Activated CD4-positive, alpha-beta T cell treated with anti-CD3 and anti-CD28 coated beads, Interleukin-2, amount 10 ng/mL, durations not matched to agents 24 days and 14 days (primary cell): ENCODE results near the gene PIP5K1B. TPM values are rescaled to one million over a fixed set of nuclear protein-coding genes. Genes with fewer than 3 reads are reported as not detected.

ENCODE experiments used
- DNase-seq: peaks from one replicate; pipeline ENCODE4 v3.0.0; 2022
- H3K27ac Mint-ChIP-seq: one replicate; pipeline ENCODE4 v1.8.0; 2022; ENCODE audit warnings: mild to moderate bottlenecking, mixed read lengths
- H3K27me3 Mint-ChIP-seq: one replicate; pipeline ENCODE4 v1.8.0; 2022; ENCODE audit warnings: mixed read lengths
- H3K36me3 Mint-ChIP-seq: one replicate; pipeline ENCODE4 v1.8.0; 2022; ENCODE audit warnings: low read depth, mild to moderate bottlenecking, mixed read lengths
- H3K4me1 Mint-ChIP-seq: one replicate; pipeline ENCODE4 v1.8.0; 2021; ENCODE audit warnings: mixed read lengths
- H3K4me3 Mint-ChIP-seq: one replicate; pipeline ENCODE4 v1.8.0; 2022; ENCODE audit warnings: mild to moderate bottlenecking, moderate library complexity, mixed read lengths
- H3K9me3 Mint-ChIP-seq: one replicate; pipeline ENCODE4 v1.8.0; 2021; ENCODE audit warnings: mixed read lengths
- intact Hi-C: fragments of 100-400 bp; cut with micrococcal nuclease; formaldehyde crosslinking; loops from one replicate; pipeline ENCODE4 v1.15.1; 2023
- total RNA-seq: library from RNA; stranded (reverse); gene quantifications from 2 replicates; pipeline ENCODE4 v1.2.3, GENCODE V29; 2022

Gene PIP5K1B
- total RNA-seq, 1 donor from 2014 or later: 58.8 TPM

DNA sequence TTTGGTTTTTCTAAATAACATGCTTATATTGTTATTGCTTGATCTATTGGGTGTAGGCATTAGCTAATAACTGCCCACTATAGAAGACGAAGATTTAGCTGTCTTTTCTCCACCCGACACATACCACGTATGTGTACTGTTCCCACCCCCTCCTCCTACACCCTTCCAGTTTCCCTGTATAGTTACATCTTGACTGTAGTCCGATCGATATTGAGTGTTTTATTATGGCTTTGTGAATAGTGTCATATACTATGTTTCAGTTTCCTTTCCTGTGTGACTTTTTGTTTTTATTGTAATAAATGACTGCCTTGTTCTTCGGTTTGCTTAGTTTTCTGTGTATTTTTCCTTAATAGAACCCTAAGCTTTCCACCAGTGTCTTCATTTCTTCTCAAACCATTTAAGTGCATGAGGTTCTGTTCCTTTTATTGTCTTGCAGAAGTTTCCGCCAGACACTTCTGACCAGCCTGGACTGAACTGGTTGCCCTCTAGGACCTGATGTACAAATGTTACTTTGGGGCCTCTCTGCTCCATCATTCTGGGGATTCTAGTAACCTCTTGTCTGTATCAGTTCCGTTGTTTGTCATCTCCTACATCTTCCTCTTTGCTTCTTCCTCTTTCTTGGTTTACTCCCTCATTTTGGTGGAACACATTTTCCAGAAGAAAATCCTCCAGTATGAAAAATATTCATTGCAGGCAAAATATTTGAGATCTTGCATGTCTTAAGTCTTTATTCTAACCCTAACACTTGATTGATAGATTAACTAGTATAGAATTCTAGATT lies 247.0 kb downstream of the PIP5K1B start:
- Mint-ChIP-seq H3K27me3 (no peaks in the 10 kb centered on the region), H3K36me3 (peaks cover 16% of the 10 kb centered on the region), H3K4me3 (peak overlapping the region; percentile 22), H3K4me1 (peaks cover 62% of the 10 kb centered on the region), H3K9me3 (no peaks in the 10 kb centered on the region), H3K27ac (peak overlapping the region; percentile 70)
- intact Hi-C loops: loop anchor here (1.0 kb wide), 4 partner anchors 22 to 299 kb away; no protein-coding TSS in a partner anchor
- DNase-seq: no peak

DNA sequence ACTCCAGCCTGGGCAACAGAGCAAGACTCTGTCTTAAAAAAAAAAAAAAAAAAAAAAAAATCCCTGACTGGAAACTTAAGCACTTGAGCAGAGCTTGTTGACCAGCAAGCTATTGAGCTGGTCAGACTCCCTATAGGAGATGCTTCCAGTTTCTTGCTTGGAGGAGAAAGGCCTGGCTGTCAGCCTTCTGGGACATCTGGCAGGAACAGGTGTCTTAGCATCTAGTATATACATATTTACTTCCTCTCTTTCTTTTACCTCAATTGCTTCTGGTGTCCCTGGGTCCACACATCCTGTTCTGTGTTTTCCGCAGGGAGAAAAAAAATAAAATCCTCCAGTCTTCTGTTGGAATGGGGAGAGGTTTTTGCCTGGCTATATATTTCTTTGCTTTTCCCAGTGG lies 248.7 kb downstream of the PIP5K1B start:
- no peaks in the 10 kb centered on the region for H3K9me3 Mint-ChIP-seq
- DNase-seq: no peak
- intact Hi-C loops: loop anchor here (2.0 kb wide), 1 partner anchor 75 kb away; no protein-coding TSS in a partner anchor
- H3K4me3 Mint-ChIP-seq: no peak overlapping the region
- H3K36me3 Mint-ChIP-seq: peaks cover 18% of the 10 kb centered on the region
- H3K27ac Mint-ChIP-seq: peak overlapping the region; percentile 35
- H3K4me1 Mint-ChIP-seq: peaks cover 46% of the 10 kb centered on the region
- no peaks in the 10 kb centered on the region for H3K27me3 Mint-ChIP-seq

DNA sequence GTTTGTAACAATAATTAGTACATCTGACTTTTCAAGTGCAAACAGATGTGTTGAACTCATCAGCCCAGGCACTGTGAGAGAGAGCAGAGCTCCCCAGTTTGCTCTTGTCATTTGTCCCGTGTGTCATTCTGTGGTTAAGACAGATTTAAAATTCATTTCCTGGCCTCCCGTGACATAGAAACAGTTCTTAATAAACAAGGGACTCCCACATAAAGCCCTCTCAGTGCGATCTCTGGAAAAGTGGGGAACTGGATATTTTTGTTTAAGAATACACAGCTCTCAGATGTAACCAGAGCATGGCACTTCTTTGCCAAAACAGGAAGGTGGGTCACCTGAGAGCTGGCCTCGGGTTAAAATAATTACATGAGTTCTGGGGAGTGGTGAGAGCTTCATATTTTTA lies 250.3 kb downstream of the PIP5K1B start:
- peaks cover 32% of the 10 kb centered on the region for H3K4me1 Mint-ChIP-seq
- peak overlapping the region; percentile 81 for H3K27ac Mint-ChIP-seq
- no peaks in the 10 kb centered on the region for H3K9me3 Mint-ChIP-seq
- H3K4me3 Mint-ChIP-seq: peak overlapping the region; percentile 34
- peaks cover 23% of the 10 kb centered on the region for H3K36me3 Mint-ChIP-seq
- peaks cover 9% of the 10 kb centered on the region for H3K27me3 Mint-ChIP-seq
- no peak for DNase-seq
- intact Hi-C loops: loop anchor here (2.0 kb wide), 1 partner anchor 73 kb away; no protein-coding TSS in a partner anchor

DNA sequence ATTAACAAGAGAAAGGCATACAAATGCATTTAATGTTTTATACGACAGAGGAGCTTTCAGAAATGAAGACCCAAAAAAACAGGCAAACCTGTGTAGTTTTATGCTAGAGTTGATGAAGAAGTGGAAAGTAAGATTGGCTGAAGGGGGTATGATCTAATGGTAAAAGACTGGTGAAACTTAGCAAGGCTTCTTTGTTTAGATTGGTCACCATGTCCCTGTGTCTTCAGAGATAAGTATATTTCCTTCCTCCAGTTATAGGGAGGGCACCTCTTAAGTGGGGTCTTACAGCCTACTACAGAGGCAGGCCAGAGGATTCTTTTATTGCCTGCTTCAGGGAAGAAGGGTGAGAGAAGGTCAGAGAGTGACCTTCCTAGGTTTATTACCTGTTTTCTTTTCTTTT lies 252.4 kb downstream of the PIP5K1B start:
- no peak for DNase-seq
- H3K36me3 Mint-ChIP-seq: peaks cover 21% of the 10 kb centered on the region
- no peaks in the 10 kb centered on the region for H3K9me3 Mint-ChIP-seq
- H3K4me3 Mint-ChIP-seq: no peak overlapping the region
- no peak overlapping the region for H3K27ac Mint-ChIP-seq
- intact Hi-C loops: no loop called here
- H3K4me1 Mint-ChIP-seq: peaks cover 20% of the 10 kb centered on the region
- H3K27me3 Mint-ChIP-seq: peaks cover 11% of the 10 kb centered on the region

DNA sequence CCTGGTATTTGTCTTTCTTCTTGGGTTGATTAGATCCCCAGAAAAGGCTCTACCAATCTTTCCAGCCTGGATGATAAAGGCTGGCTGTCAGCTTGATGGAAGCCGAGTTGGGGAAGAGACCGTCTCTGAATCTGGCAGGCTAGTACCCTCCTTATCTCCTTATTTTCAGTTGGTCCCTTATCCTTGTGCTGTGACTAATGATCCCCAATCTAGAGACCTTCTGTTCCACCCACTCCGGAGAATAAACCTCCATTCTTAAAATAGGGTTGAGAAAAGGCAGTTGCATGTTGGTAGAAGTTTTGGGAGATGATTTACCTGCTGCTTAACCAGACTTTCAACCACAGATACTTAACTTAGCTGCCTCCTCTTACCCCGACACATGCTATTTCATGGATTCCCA lies 256.5 kb downstream of the PIP5K1B start:
- peaks cover 20% of the 10 kb centered on the region for H3K36me3 Mint-ChIP-seq
- DNase-seq: no peak
- H3K4me1 Mint-ChIP-seq: peaks cover 12% of the 10 kb centered on the region
- intact Hi-C loops: no loop called here
- peaks cover 11% of the 10 kb centered on the region for H3K27me3 Mint-ChIP-seq
- no peak overlapping the region for H3K4me3 Mint-ChIP-seq
- no peak overlapping the region for H3K27ac Mint-ChIP-seq
- no peaks in the 10 kb centered on the region for H3K9me3 Mint-ChIP-seq

DNA sequence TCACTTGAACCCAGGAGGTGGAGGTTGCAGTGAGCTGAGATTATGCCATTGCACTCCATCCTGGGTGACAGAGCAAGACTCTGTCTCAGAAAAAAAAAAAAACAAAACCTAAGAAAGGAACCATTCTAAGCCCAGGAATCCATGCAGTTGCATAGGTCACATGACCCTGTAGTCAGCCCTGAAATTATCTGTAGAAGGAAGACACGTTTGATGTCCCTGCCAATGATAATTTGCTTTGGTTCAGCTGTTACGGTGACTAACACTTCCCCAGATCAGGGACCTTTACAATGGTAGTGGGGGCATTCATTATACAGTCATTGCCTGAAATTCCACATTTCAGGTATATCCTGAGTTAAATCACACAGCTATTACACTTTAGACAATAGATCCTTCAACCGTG lies 258.4 kb downstream of the PIP5K1B start:
- H3K4me1 Mint-ChIP-seq: peaks cover 12% of the 10 kb centered on the region
- no peak overlapping the region for H3K4me3 Mint-ChIP-seq
- H3K27me3 Mint-ChIP-seq: peaks cover 11% of the 10 kb centered on the region
- H3K36me3 Mint-ChIP-seq: peaks cover 15% of the 10 kb centered on the region
- DNase-seq: no peak
- H3K27ac Mint-ChIP-seq: no peak overlapping the region
- H3K9me3 Mint-ChIP-seq: no peaks in the 10 kb centered on the region
- intact Hi-C loops: no loop called here

DNA sequence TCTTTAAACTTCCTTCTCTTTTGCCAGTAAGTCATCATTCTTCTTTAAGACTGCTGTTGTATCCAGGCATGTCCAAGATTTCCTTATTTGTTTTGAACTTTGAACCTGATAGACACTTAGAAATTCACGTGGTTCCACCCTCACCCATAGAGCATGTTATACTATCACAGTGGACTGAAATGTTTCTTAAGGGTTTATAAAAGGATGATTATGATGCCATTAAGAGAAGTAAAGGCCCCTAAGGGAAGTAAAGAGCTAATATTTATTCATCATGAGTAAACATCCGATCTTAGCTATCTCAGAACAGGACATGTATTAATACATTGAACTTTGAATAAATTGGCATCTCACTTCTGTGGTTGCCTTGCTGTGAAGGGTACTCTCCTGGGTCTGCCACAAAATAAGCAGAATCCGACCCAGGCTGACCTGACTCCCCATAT lies 259.1 kb downstream of the PIP5K1B start:
- peaks cover 11% of the 10 kb centered on the region for H3K27me3 Mint-ChIP-seq
- peaks cover 15% of the 10 kb centered on the region for H3K36me3 Mint-ChIP-seq
- no peaks in the 10 kb centered on the region for H3K9me3 Mint-ChIP-seq
- peak overlapping the region; percentile 22 for H3K27ac Mint-ChIP-seq
- H3K4me3 Mint-ChIP-seq: no peak overlapping the region
- intact Hi-C loops: no loop called here
- DNase-seq: no peak
- peaks cover 12% of the 10 kb centered on the region for H3K4me1 Mint-ChIP-seq

DNA sequence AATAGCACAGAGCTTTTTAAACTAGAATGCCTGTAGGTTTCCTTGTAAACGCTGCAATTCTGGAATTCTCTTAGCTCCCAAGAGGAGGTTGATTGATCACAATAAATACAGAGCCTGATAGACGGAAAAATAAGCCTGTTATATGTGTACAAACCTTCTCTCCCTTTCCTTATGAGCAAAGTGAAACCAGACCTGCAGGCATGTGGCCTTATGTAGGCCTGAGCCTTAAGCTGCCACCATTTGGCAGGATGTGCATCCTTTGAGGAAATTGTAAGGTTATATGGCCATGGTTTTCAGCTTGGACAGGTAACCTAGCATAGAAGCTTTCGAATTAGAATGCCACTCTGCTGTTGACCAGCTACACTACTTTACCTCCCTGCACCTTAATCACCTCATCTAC lies 259.7 kb downstream of the PIP5K1B start:
- intact Hi-C loops: no loop called here
- H3K4me3 Mint-ChIP-seq: no peak overlapping the region
- DNase-seq: no peak
- H3K27ac Mint-ChIP-seq: no peak overlapping the region
- peaks cover 12% of the 10 kb centered on the region for H3K4me1 Mint-ChIP-seq
- H3K9me3 Mint-ChIP-seq: no peaks in the 10 kb centered on the region
- H3K27me3 Mint-ChIP-seq: peaks cover 7% of the 10 kb centered on the region
- H3K36me3 Mint-ChIP-seq: peaks cover 12% of the 10 kb centered on the region

DNA sequence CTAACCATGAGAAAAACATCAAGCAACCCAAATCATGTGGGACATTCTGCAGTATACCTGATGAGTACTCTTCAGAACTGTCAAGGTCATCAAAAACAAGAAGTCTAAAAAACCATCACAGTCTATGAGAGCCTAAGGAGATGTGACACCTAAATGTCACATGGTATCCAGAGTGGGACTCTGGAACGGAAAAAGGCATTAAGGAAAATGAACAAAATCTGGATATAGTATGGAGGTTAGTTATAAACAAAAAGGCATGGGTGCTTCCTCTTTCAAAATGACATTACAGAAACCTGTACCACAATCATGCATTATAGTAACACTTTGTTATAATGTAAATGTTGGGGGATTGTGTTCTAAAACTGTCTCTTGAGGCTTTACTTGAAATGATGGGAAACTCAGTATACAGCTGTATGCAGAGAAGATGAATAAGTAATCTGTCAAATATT lies 261.5 kb downstream of the PIP5K1B start:
- H3K27ac Mint-ChIP-seq: no peak overlapping the region
- H3K4me3 Mint-ChIP-seq: no peak overlapping the region
- no peaks in the 10 kb centered on the region for H3K27me3 Mint-ChIP-seq
- intact Hi-C loops: no loop called here
- H3K36me3 Mint-ChIP-seq: peaks cover 12% of the 10 kb centered on the region
- no peak for DNase-seq
- H3K4me1 Mint-ChIP-seq: peaks cover 16% of the 10 kb centered on the region
- H3K9me3 Mint-ChIP-seq: peaks cover 9% of the 10 kb centered on the region

DNA sequence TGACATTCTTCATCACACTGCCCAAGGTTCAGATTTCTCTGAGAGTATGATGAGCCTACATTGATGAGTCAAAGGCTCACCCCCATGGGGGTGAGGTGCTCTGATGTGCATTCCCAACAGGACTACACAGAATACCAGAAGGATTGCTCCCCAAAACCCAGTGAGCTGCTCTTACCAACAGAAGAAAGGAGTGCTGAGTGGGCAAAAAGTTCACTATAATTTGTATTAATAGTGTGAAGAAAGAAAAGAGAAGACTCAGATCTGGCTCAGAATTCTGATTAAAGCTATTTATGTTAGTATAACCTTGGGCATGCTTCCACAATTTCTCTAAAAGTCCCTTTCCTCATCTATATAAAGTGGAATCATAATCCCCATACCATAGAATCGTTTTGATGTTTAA lies 262.8 kb downstream of the PIP5K1B start:
- no peak for DNase-seq
- Mint-ChIP-seq H3K27me3 (no peaks in the 10 kb centered on the region), H3K9me3 (peaks cover 16% of the 10 kb centered on the region), H3K4me1 (peaks cover 20% of the 10 kb centered on the region), H3K27ac (no peak overlapping the region), H3K36me3 (peaks cover 20% of the 10 kb centered on the region), H3K4me3 (no peak overlapping the region)
- intact Hi-C loops: no loop called here

DNA sequence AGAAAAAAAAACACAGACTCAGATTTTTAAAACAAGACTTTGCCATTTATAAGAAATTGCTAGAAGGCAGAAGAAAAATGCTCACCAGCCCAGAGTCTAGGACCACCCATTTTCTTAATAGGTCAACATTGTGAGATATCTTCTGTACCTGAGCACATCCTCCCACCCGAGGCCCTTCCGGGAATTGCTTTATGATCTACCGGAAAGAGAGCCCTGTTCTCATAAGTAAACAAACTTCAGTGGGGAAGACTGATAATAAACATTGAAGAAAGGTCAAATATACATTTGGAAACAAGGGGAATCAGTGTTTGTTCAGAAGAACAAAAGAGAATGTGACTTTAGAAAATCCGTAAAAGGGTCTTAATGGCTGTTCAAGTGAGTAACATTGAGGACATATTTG lies 264.5 kb downstream of the PIP5K1B start:
- intact Hi-C loops: no loop called here
- no peak overlapping the region for H3K4me3 Mint-ChIP-seq
- peaks cover 16% of the 10 kb centered on the region for H3K9me3 Mint-ChIP-seq
- H3K27me3 Mint-ChIP-seq: no peaks in the 10 kb centered on the region
- DNase-seq: no peak
- H3K27ac Mint-ChIP-seq: no peak overlapping the region
- H3K36me3 Mint-ChIP-seq: peaks cover 20% of the 10 kb centered on the region
- peaks cover 24% of the 10 kb centered on the region for H3K4me1 Mint-ChIP-seq

DNA sequence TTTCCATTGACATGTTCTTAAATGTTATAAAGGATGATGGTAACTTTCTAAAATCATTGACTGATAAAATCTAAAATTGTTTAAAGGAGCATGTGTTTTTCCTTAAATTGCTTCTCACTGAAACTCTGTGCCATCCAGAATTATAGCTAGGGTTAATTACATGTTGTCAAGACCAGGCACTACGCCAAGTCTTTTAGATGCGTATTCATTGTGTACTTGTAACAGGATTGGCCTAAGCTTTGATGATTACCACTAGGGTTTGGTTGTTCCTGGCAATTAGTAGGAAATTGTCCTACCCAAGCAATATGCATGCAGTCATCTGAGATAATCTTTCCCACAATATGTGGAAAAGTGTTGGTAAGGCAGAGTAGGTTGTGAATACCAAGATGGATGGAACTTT lies 265.1 kb downstream of the PIP5K1B start:
- H3K9me3 Mint-ChIP-seq: peaks cover 16% of the 10 kb centered on the region
- H3K27me3 Mint-ChIP-seq: no peaks in the 10 kb centered on the region
- H3K4me3 Mint-ChIP-seq: no peak overlapping the region
- peaks cover 28% of the 10 kb centered on the region for H3K4me1 Mint-ChIP-seq
- intact Hi-C loops: loop anchor here (5.0 kb wide), 2 partner anchors 38 to 53 kb away; no protein-coding TSS in a partner anchor
- H3K36me3 Mint-ChIP-seq: peaks cover 20% of the 10 kb centered on the region
- no peak overlapping the region for H3K27ac Mint-ChIP-seq
- no peak for DNase-seq

DNA sequence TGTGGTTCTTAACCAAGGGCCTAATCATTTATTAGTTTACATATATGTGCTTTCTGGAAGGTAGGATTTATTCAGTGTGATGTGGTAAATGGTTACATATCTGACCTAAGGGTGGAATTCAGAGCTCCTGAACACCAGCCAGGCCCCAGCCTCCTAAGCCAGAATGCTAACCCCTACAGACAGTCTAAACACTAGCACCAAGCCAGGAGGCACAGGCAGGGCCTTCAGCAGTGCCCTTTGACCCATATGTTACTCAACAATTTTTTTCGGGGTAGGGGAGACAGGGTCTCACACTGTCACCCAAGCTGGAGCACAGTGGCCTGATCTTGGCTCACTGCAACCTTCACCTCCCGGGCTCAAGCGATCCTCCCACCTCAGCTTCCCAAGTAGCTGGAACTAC lies 268.6 kb downstream of the PIP5K1B start:
- H3K36me3 Mint-ChIP-seq: peaks cover 29% of the 10 kb centered on the region
- no peaks in the 10 kb centered on the region for H3K27me3 Mint-ChIP-seq
- peaks cover 25% of the 10 kb centered on the region for H3K9me3 Mint-ChIP-seq
- peak overlapping the region; percentile 65 for H3K4me3 Mint-ChIP-seq
- intact Hi-C loops: loop anchor here (1.0 to 5.0 kb wide), 8 partner anchors 21 to 320 kb away; no protein-coding TSS in a partner anchor
- peaks cover 49% of the 10 kb centered on the region for H3K4me1 Mint-ChIP-seq
- DNase-seq: no peak
- H3K27ac Mint-ChIP-seq: peak overlapping the region; percentile 84

DNA sequence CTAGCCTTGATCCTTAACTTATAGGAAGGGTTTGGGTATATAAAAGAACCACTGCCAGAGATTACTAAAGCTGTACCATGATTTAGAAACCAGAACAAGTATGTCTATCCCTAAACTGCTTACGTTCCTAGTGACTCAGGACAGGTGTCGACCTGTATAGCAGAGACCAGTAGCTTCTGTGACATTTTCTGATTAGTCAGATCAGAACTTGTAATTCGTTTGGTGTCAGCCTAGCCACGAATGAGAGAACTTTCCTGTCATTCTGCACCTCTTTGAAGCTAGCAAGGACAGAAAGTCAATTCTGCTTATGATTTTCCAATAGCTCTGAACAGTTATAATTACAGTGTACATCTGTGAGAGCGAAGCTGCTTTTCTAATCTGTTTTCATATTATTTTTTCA lies 269.4 kb downstream of the PIP5K1B start:
- peak overlapping the region; percentile 84 for H3K27ac Mint-ChIP-seq
- peak overlapping the region; percentile 65 for H3K4me3 Mint-ChIP-seq
- H3K27me3 Mint-ChIP-seq: no peaks in the 10 kb centered on the region
- H3K4me1 Mint-ChIP-seq: peaks cover 57% of the 10 kb centered on the region
- H3K36me3 Mint-ChIP-seq: peaks cover 29% of the 10 kb centered on the region
- intact Hi-C loops: loop anchor here (1.0 to 5.0 kb wide), 8 partner anchors 22 to 321 kb away; no protein-coding TSS in a partner anchor
- DNase-seq: peak; percentile 76
- H3K9me3 Mint-ChIP-seq: peaks cover 25% of the 10 kb centered on the region
